ENCODE measurements around the gene TAX1BP1.

DNA sequence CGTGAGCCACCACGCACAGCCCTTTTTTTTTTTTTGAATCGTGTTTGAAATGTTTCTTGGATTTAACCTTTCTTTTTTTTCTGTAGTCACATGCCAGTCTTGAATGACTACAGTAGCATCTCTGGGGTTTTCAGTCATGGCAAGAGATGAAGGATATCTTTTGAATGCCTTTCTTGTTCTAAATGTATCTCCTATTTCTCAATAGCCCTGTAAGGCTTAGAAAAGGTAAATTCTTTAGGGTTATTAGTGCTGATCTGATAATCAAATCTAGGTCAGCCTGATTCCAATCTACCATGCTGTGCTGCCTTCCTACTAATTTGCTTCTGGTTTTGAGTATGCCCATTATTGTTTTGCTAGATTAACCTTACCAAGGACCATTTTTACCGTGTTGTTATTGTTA lies 70.2 kb downstream of the TAX1BP1 start:
- no peak for TF ChIP-seq EZH2 (IDR thresholded peaks at IDR 0.05; ENCODE audit: insufficient read depth, low read length)
- TF ChIP-seq, protein P1, sequence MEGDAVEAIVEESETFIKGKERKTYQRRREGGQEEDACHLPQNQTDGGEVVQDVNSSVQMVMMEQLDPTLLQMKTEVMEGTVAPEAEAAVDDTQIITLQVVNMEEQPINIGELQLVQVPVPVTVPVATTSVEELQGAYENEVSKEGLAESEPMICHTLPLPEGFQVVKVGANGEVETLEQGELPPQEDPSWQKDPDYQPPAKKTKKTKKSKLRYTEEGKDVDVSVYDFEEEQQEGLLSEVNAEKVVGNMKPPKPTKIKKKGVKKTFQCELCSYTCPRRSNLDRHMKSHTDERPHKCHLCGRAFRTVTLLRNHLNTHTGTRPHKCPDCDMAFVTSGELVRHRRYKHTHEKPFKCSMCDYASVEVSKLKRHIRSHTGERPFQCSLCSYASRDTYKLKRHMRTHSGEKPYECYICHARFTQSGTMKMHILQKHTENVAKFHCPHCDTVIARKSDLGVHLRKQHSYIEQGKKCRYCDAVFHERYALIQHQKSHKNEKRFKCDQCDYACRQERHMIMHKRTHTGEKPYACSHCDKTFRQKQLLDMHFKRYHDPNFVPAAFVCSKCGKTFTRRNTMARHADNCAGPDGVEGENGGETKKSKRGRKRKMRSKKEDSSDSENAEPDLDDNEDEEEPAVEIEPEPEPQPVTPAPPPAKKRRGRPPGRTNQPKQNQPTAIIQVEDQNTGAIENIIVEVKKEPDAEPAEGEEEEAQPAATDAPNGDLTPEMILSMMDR (IDR thresholded peaks at IDR 0.05; ENCODE audit: insufficient read depth, low read depth, low read length): no peak
